ENCODE results near the gene TOP2B. TPM values are rescaled to one million over a fixed set of nuclear protein-coding genes. Genes with fewer than 3 reads are reported as not detected.

The TOP2B gene
- total RNA-seq, 2 donors from 2014 or later = 71.2 to 85.9 TPM

- Mint-ChIP-seq H3K27ac (no peak overlapping the region), H3K36me3 (ENCODE audit: low read depth) (peaks cover 18% of the 10 kb centered on the region), H3K4me3 (no peak overlapping the region), H3K27me3 (no peaks in the 10 kb centered on the region), H3K4me1 (peaks cover 42% of the 10 kb centered on the region), H3K9me3 (no peaks in the 10 kb centered on the region)
- no peak for ATAC-seq (replicated peaks)
These were observed 5.9 kb downstream of the TOP2B start for GRCh38 chr3:25658836-25659235.

- ATAC-seq (replicated peaks) = no peak
- Mint-ChIP-seq H3K27ac (no peak overlapping the region), H3K36me3 (ENCODE audit: low read depth) (peaks cover 7% of the 10 kb centered on the region), H3K27me3 (no peaks in the 10 kb centered on the region), H3K9me3 (no peaks in the 10 kb centered on the region), H3K4me3 (no peak overlapping the region), H3K4me1 (peaks cover 49% of the 10 kb centered on the region)
These were observed 7.4 kb downstream of the TOP2B start for GRCh38 chr3:25657293-25657692.

- H3K27ac Mint-ChIP-seq = no peak overlapping the region
- peaks cover 55% of the 10 kb centered on the region for H3K4me1 Mint-ChIP-seq
- H3K9me3 Mint-ChIP-seq = no peaks in the 10 kb centered on the region
- no peak for ATAC-seq (replicated peaks)
- H3K27me3 Mint-ChIP-seq = no peaks in the 10 kb centered on the region
- peaks cover 10% of the 10 kb centered on the region for H3K36me3 Mint-ChIP-seq (ENCODE audit: low read depth)
- H3K4me3 Mint-ChIP-seq = no peak overlapping the region
These were observed 9.0 kb downstream of the TOP2B start for GRCh38 chr3:25655659-25656058.

GRCh38 chr3:25654576-25654975 lies 10.1 kb downstream of the TOP2B start:
- Mint-ChIP-seq H3K27ac (no peak overlapping the region), H3K4me1 (peaks cover 49% of the 10 kb centered on the region), H3K9me3 (no peaks in the 10 kb centered on the region)

GRCh38 chr3:25653322-25653721 lies 11.4 kb downstream of the TOP2B start:
- H3K36me3 Mint-ChIP-seq (ENCODE audit: low read depth) = peaks cover 23% of the 10 kb centered on the region
- no peak overlapping the region for H3K27ac Mint-ChIP-seq
- ATAC-seq (replicated peaks) = no peak
- no peaks in the 10 kb centered on the region for H3K27me3 Mint-ChIP-seq
- peaks cover 6% of the 10 kb centered on the region for H3K9me3 Mint-ChIP-seq
- peaks cover 48% of the 10 kb centered on the region for H3K4me1 Mint-ChIP-seq
- peak overlapping the region; percentile 17 for H3K4me3 Mint-ChIP-seq

More at GRCh38 chr3:25654576-25654975, 10.1 kb downstream of the TOP2B start:
- Mint-ChIP-seq H3K4me3 (peak overlapping the region; percentile 17), H3K36me3 (ENCODE audit: low read depth) (peaks cover 14% of the 10 kb centered on the region), H3K27me3 (no peaks in the 10 kb centered on the region)
- no peak for ATAC-seq (replicated peaks)

GRCh38 chr3:25652921-25653320 lies 11.8 kb downstream of the TOP2B start:
- peak overlapping the region; percentile 17 for H3K4me3 Mint-ChIP-seq
- H3K36me3 Mint-ChIP-seq (ENCODE audit: low read depth) = peaks cover 27% of the 10 kb centered on the region
- no peaks in the 10 kb centered on the region for H3K27me3 Mint-ChIP-seq
- ATAC-seq (replicated peaks) = no peak
- no peak overlapping the region for H3K27ac Mint-ChIP-seq
- H3K9me3 Mint-ChIP-seq = peaks cover 6% of the 10 kb centered on the region
- peaks cover 52% of the 10 kb centered on the region for H3K4me1 Mint-ChIP-seq

GRCh38 chr3:25648925-25649830 lies 15.5 kb downstream of the TOP2B start:
- Mint-ChIP-seq H3K4me1 (peaks cover 36% of the 10 kb centered on the region), H3K4me3 (no peak overlapping the region), H3K27ac (peak overlapping the region; percentile 9), H3K36me3 (ENCODE audit: low read depth) (peaks cover 28% of the 10 kb centered on the region), H3K27me3 (no peaks in the 10 kb centered on the region), H3K9me3 (peaks cover 6% of the 10 kb centered on the region)
- ATAC-seq (replicated peaks) = no peak

DNA sequence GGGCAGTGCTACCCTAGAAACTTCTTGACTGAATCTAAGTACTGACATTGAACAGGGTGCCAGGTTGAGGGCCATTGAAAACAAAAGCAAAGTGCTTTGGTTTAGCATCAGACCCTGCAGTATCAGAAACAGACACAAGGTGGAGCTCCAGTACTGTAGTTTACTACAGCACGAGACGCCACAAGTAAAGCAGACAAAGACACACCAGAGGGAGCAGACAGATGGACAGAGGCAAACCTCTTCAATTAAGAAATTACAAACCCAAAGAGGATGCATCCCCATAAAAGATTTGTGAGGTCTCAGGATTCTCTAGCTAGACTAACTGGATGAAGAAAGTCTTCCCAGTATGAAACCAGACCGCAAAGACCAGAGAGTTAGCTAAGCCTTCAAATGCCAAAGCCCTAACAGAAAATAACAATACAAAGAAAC lies 16.6 kb downstream of the TOP2B start:
- Mint-ChIP-seq H3K4me3 (peak overlapping the region; percentile 4), H3K9me3 (peaks cover 6% of the 10 kb centered on the region), H3K4me1 (peaks cover 27% of the 10 kb centered on the region), H3K27ac (peak overlapping the region; percentile 5), H3K36me3 (ENCODE audit: low read depth) (peaks cover 38% of the 10 kb centered on the region), H3K27me3 (no peaks in the 10 kb centered on the region)
- peak; percentile 83 for ATAC-seq (replicated peaks)

DNA sequence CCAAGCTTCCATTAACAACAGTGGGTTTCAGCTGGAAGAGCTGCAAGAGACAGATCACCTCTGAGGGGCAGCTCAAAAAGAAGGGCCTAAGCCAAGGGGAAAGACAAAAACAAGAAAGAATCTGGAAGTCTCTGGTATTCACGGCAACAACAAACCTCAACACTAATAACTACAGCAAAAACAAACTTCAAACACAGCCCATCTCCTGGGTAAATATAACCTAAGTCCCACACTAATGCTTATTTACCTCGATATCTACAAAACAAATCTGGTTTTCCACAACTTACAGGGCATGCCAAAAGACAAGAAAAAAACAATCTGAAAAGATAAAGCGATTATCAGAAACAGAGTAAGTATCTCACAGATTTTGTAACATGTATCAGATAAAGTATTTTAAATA lies 29.7 kb downstream of the TOP2B start:
- no peak for ATAC-seq (replicated peaks)
- Mint-ChIP-seq H3K4me3 (no peak overlapping the region), H3K27me3 (no peaks in the 10 kb centered on the region), H3K4me1 (peaks cover 4% of the 10 kb centered on the region), H3K36me3 (ENCODE audit: low read depth) (peaks cover 92% of the 10 kb centered on the region), H3K9me3 (no peaks in the 10 kb centered on the region), H3K27ac (peak overlapping the region; percentile 9)

DNA sequence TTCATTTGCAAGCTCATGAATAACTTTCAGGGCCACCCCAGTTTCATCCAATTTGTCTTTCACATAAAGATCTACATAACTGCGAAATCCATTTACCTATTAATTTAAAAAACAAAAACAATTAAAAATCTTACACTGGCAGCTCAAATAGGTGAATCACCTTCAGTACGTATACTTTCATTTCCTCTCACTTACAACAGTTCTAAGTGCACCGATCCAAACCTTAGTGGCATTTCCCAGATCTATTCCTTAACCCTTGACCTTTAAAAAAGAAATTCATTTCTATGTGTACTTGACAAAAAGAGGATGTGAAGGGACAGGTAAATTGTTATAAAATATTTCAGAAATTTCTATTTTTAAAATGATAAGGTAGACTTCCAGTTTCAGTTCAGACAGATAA lies 30.8 kb downstream of the TOP2B start:
- ATAC-seq (replicated peaks) = no peak
- peaks cover 93% of the 10 kb centered on the region for H3K36me3 Mint-ChIP-seq (ENCODE audit: low read depth)
- H3K27ac Mint-ChIP-seq = peak overlapping the region; percentile 16
- no peaks in the 10 kb centered on the region for H3K27me3 Mint-ChIP-seq
- H3K4me1 Mint-ChIP-seq = peaks cover 4% of the 10 kb centered on the region
- H3K9me3 Mint-ChIP-seq = no peaks in the 10 kb centered on the region
- no peak overlapping the region for H3K4me3 Mint-ChIP-seq

DNA sequence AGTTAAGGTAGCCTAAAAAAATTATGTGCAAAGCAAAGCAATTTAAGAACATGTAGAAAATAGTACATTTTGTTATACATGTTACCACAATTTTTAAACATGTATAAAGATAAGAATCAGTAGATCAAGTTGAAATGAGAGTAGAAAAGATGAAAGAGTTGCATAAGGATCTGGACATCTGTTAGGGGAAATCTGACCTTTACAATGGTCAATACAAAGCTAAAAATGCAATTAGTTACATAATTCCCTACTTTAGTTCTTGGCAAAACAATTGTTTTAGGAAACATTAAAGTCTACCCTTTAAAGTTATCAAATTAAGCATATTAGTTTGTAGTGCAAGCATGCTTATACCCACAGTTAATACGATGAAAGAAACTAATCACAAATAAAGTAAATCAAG lies 32.7 kb downstream of the TOP2B start:
- Mint-ChIP-seq H3K27ac (no peak overlapping the region), H3K9me3 (no peaks in the 10 kb centered on the region), H3K36me3 (ENCODE audit: low read depth) (peaks cover 93% of the 10 kb centered on the region)

GRCh38 chr3:25621087-25621486 lies 43.6 kb downstream of the TOP2B start:
- Mint-ChIP-seq H3K4me1 (peaks cover 17% of the 10 kb centered on the region), H3K27ac (peak overlapping the region; percentile 58), H3K9me3 (no peaks in the 10 kb centered on the region), H3K4me3 (no peak overlapping the region), H3K27me3 (no peaks in the 10 kb centered on the region), H3K36me3 (ENCODE audit: low read depth) (peaks cover 94% of the 10 kb centered on the region)
- peak; percentile 63 for ATAC-seq (replicated peaks)

More for the DNA sequence above, 32.7 kb downstream of the TOP2B start:
- Mint-ChIP-seq H3K4me1 (peaks cover 4% of the 10 kb centered on the region), H3K27me3 (no peaks in the 10 kb centered on the region), H3K4me3 (no peak overlapping the region)
- ATAC-seq (replicated peaks) = no peak

DNA sequence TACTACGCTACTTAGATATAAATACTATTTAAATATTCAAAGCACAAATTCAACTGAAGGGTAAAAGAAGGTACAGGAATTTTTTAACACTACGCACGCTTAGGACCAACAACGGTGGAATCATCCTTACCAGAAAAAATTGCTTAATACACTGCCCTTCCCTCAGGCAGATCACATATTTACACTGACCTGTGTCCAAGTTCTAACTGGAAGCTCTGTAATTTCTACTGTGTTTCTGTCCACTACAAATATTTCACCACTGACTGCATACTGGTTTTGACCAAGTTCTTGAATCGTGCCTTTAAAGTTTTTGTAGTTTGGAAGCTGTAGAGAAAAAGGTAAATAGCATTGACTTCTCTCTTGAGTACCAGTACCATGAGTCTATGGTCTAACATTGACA lies 44.2 kb downstream of the TOP2B start:
- ATAC-seq (replicated peaks) = no peak
- Mint-ChIP-seq H3K4me3 (no peak overlapping the region), H3K27ac (peak overlapping the region; percentile 58), H3K4me1 (peaks cover 13% of the 10 kb centered on the region), H3K9me3 (no peaks in the 10 kb centered on the region), H3K27me3 (no peaks in the 10 kb centered on the region), H3K36me3 (ENCODE audit: low read depth) (peaks cover 90% of the 10 kb centered on the region)

DNA sequence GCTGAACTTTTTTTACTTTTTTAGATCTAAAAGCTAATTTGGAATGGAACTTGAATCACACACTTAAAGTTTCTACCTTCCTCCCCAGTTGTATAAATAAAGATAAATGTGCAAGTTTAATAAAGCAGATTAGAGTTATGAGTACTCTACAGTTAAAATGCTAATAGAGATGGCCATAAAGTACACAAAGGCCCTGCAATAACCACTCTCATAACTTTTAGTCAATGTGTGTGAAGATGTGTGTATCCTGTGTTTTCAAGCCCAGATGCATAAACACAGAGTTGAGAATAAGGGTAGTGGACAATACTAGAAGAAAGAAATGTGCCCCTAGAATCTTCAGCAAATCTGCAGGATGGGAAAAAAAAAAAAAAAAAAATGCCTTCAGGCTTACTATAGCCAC lies 45.3 kb downstream of the TOP2B start:
- Mint-ChIP-seq H3K27ac (no peak overlapping the region), H3K4me3 (no peak overlapping the region), H3K27me3 (no peaks in the 10 kb centered on the region), H3K9me3 (no peaks in the 10 kb centered on the region), H3K36me3 (ENCODE audit: low read depth) (peaks cover 89% of the 10 kb centered on the region), H3K4me1 (peaks cover 13% of the 10 kb centered on the region)
- ATAC-seq (replicated peaks) = no peak

GRCh38 chr3:25618028-25618427 lies 46.7 kb downstream of the TOP2B start:
- Mint-ChIP-seq H3K9me3 (no peaks in the 10 kb centered on the region), H3K27ac (peak overlapping the region; percentile 46), H3K36me3 (ENCODE audit: low read depth) (peaks cover 89% of the 10 kb centered on the region), H3K4me1 (peaks cover 13% of the 10 kb centered on the region), H3K4me3 (no peak overlapping the region), H3K27me3 (no peaks in the 10 kb centered on the region)
- peak; percentile 59 for ATAC-seq (replicated peaks)
